ENCODE measurements around the gene RAB5IF. TPM values are rescaled to one million over a fixed set of nuclear protein-coding genes. Genes with fewer than 3 reads are reported as not detected.

RAB5IF gene
- total RNA-seq, 6 donors from 2014 or later: 57.6 to 124 (median 80.3) TPM

GRCh38 chr20:36578356-36579041 is 27.1 kb upstream of the RAB5IF start:
- Histone ChIP-seq H3K4me1 (peaks cover 15 to 25% (median 20%) of the 10 kb centered on the region in 4 donors), H3K27ac (no peak overlapping the region), H3K4me3 (no peak overlapping the region), H3K27me3 (no peaks in the 10 kb centered on the region), H3K9me3 (no peaks in the 10 kb centered on the region), H3K36me3 (peaks cover 0 to 41% (median 26%) of the 10 kb centered on the region in 4 donors)
- no peak for TF ChIP-seq EP300 (IDR thresholded peaks at IDR 0.05)
- no peak for TF ChIP-seq CTCF (IDR thresholded peaks at IDR 0.05)
- no peak for TF ChIP-seq POLR2A (IDR thresholded peaks at IDR 0.05)
- TF ChIP-seq POLR2AphosphoS5 (IDR thresholded peaks at IDR 0.05): no peak
- no peak for DNase-seq
- WGBS, 2 donors: 90 to 98% methylated on average over 14 to 15 of the region's 15 CpGs
- no peak for ATAC-seq (ENCODE audit: low FRiP score in 2 of 2)

GRCh38 chr20:36579996-36580545 is 25.5 kb upstream of the RAB5IF start:
- WGBS, 2 donors: 84 to 87% methylated on average over 2 of the region's 2 CpGs
- H3K27me3 ChIP-seq: no peaks in the 10 kb centered on the region
- no peak overlapping the region for H3K27ac ChIP-seq
- no peak for TF ChIP-seq POLR2A (IDR thresholded peaks at IDR 0.05)
- TF ChIP-seq CTCF (IDR thresholded peaks at IDR 0.05): no peak
- TF ChIP-seq EP300 (IDR thresholded peaks at IDR 0.05): no peak
- no peak for TF ChIP-seq POLR2AphosphoS5 (IDR thresholded peaks at IDR 0.05)
- peaks cover 9 to 17% (median 13%) of the 10 kb centered on the region in 4 donors for H3K4me1 ChIP-seq
- no peaks in the 10 kb centered on the region for H3K9me3 ChIP-seq
- H3K4me3 ChIP-seq: no peak overlapping the region
- ATAC-seq (ENCODE audit: low FRiP score in 2 of 2): no peak
- no peak for DNase-seq
- H3K36me3 ChIP-seq: peaks cover 0 to 41% (median 26%) of the 10 kb centered on the region in 4 donors

- Histone ChIP-seq H3K36me3 (peaks cover 0 to 41% (median 26%) of the 10 kb centered on the region in 4 donors), H3K4me3 (no peak overlapping the region), H3K4me1 (no peaks in the 10 kb centered on the region), H3K27me3 (no peaks in the 10 kb centered on the region), H3K27ac (no peak overlapping the region), H3K9me3 (no peaks in the 10 kb centered on the region)
- DNase-seq (no peak), ATAC-seq (ENCODE audit: low FRiP score in 2 of 2) (no peak)
- no peak for TF ChIP-seq POLR2AphosphoS5 (IDR thresholded peaks at IDR 0.05)
- 76 to 85% methylated on average over 4 of the region's 4 CpGs for WGBS, 2 donors
Observed at GRCh38 chr20:36582322-36582721, 23.3 kb upstream of the RAB5IF start.

GRCh38 chr20:36582821-36583220 is 22.8 kb upstream of the RAB5IF start:
- no peak overlapping the region for H3K4me3 ChIP-seq
- TF ChIP-seq EP300 (IDR thresholded peaks at IDR 0.05) (no peak), POLR2A (IDR thresholded peaks at IDR 0.05) (no peak), CTCF (IDR thresholded peaks at IDR 0.05) (no peak), POLR2AphosphoS5 (IDR thresholded peaks at IDR 0.05) (no peak)
- DNase-seq (no peak), ATAC-seq (ENCODE audit: low FRiP score in 2 of 2) (no peak)
- WGBS, 2 donors: 93 to 95% methylated on average over 4 of the region's 4 CpGs
- H3K9me3 ChIP-seq: no peaks in the 10 kb centered on the region
- no peaks in the 10 kb centered on the region for H3K4me1 ChIP-seq
- no peak overlapping the region for H3K27ac ChIP-seq
- peaks cover 0 to 41% (median 26%) of the 10 kb centered on the region in 4 donors for H3K36me3 ChIP-seq
- no peaks in the 10 kb centered on the region for H3K27me3 ChIP-seq

GRCh38 chr20:36584018-36584481 is 21.5 kb upstream of the RAB5IF start:
- no peaks in the 10 kb centered on the region for H3K9me3 ChIP-seq
- H3K4me1 ChIP-seq: no peaks in the 10 kb centered on the region
- 88 to 89% methylated on average over 2 of the region's 2 CpGs for WGBS, 2 donors
- TF ChIP-seq EP300 (IDR thresholded peaks at IDR 0.05): no peak
- no peak for TF ChIP-seq CTCF (IDR thresholded peaks at IDR 0.05)
- TF ChIP-seq POLR2AphosphoS5 (IDR thresholded peaks at IDR 0.05): no peak
- no peak for TF ChIP-seq POLR2A (IDR thresholded peaks at IDR 0.05)
- no peak for ATAC-seq (ENCODE audit: low FRiP score in 2 of 2)
- DNase-seq: no peak
- H3K27me3 ChIP-seq: no peaks in the 10 kb centered on the region
- no peak overlapping the region for H3K27ac ChIP-seq
- peaks cover 0 to 42% (median 22%) of the 10 kb centered on the region in 4 donors for H3K36me3 ChIP-seq
- H3K4me3 ChIP-seq: no peak overlapping the region
